Measurements from ENCODE around the gene WDR48. TPM values are rescaled to one million over a fixed set of nuclear protein-coding genes. Genes with fewer than 3 reads are reported as not detected.
A peak's percentile ranks its signal among the peaks of the same experiment; 100 is the strongest.

Gene WDR48
- total RNA-seq, 2 experiments from 2014 or later, result 81.2 to 88.6 TPM

- Histone ChIP-seq H3K27ac (ENCODE audit: low read depth in 1 of 2, low read length in 2 of 2) (no peak overlapping the region), H3K4me3 (ENCODE audit: low read length) (no peak overlapping the region), H3K9me3 (ENCODE audit: control insufficient read depth in 1 of 2, insufficient read depth in 1 of 2, low read length in 2 of 2) (no peaks in the 10 kb centered on the region), H3K4me1 (ENCODE audit: insufficient read depth, low read length) (no peaks in the 10 kb centered on the region), H3K27me3 (ENCODE audit: control insufficient read depth in 1 of 2, insufficient read depth in 2 of 2, low read length in 2 of 2) (no peaks in the 10 kb centered on the region), H3K36me3 (ENCODE audit: insufficient read depth, low read length) (peaks cover 67% of the 10 kb centered on the region)
- Mint-ChIP-seq H3K4me3 (no peak overlapping the region), H3K9me3 (no peaks in the 10 kb centered on the region), H3K27ac (no peak overlapping the region), H3K36me3 (ENCODE audit: low read depth) (peaks cover 90% of the 10 kb centered on the region), H3K27me3 (no peaks in the 10 kb centered on the region), H3K4me1 (ENCODE audit: low read depth) (peaks cover 4% of the 10 kb centered on the region)
- TF ChIP-seq CTCF (IDR thresholded peaks at IDR 0.05), result no peak
- ATAC-seq (ENCODE audit: poor library complexity) (no peak), DNase-seq (no peak)
- POLR2A ChIA-PET, result no interaction called here
- intact Hi-C loops (cut with DNase I, micrococcal nuclease), result no loop called here
- CTCF ChIA-PET, result interaction anchor here (0.7 kb wide), 1 partner anchor 9 kb away, joined by 3 read pairs; no protein-coding TSS in a partner anchor
Measured at GRCh38 chr3:39079530-39079929, 27.7 kb downstream of the WDR48 start.

GRCh38 chr3:39080026-39080425, 28.2 kb downstream of the WDR48 start:
- Mint-ChIP-seq H3K36me3 (ENCODE audit: low read depth) (peaks cover 88% of the 10 kb centered on the region), H3K4me3 (no peak overlapping the region), H3K4me1 (ENCODE audit: low read depth) (peaks cover 4% of the 10 kb centered on the region), H3K27ac (peak overlapping the region; percentile 1), H3K9me3 (no peaks in the 10 kb centered on the region), H3K27me3 (no peaks in the 10 kb centered on the region)
- intact Hi-C loops (cut with DNase I, micrococcal nuclease), result no loop called here
- H3K27ac ChIP-seq (ENCODE audit: low read depth in 1 of 2, low read length in 2 of 2), result no peak overlapping the region
- peaks cover 65% of the 10 kb centered on the region for H3K36me3 ChIP-seq (ENCODE audit: insufficient read depth, low read length)
- ATAC-seq (ENCODE audit: poor library complexity) (no peak), DNase-seq (no peak)
- POLR2A ChIA-PET, result no interaction called here
- H3K4me3 ChIP-seq (ENCODE audit: low read length), result no peak overlapping the region
- no peaks in the 10 kb centered on the region for H3K27me3 ChIP-seq (ENCODE audit: control insufficient read depth in 1 of 2, insufficient read depth in 2 of 2, low read length in 2 of 2)
- CTCF ChIA-PET, result interaction anchor here (0.7 kb wide), 1 partner anchor 9 kb away, joined by 3 read pairs; no protein-coding TSS in a partner anchor
- H3K9me3 ChIP-seq (ENCODE audit: control insufficient read depth in 1 of 2, insufficient read depth in 1 of 2, low read length in 2 of 2), result no peaks in the 10 kb centered on the region
- no peak for TF ChIP-seq CTCF (IDR thresholded peaks at IDR 0.05)
- no peaks in the 10 kb centered on the region for H3K4me1 ChIP-seq (ENCODE audit: insufficient read depth, low read length)

- H3K27me3 Mint-ChIP-seq, result no peaks in the 10 kb centered on the region
- no peaks in the 10 kb centered on the region for H3K27me3 ChIP-seq (ENCODE audit: control insufficient read depth in 1 of 2, insufficient read depth in 2 of 2, low read length in 2 of 2)
- H3K9me3 ChIP-seq (ENCODE audit: control insufficient read depth in 1 of 2, insufficient read depth in 1 of 2, low read length in 2 of 2), result no peaks in the 10 kb centered on the region
- ChIA-PET CTCF (no interaction called here), POLR2A (no interaction called here)
- H3K9me3 Mint-ChIP-seq, result no peaks in the 10 kb centered on the region
- no peak for DNase-seq
- peak overlapping the region; percentile 22 for H3K27ac Mint-ChIP-seq
- no peak overlapping the region for H3K27ac ChIP-seq (ENCODE audit: low read depth in 1 of 2, low read length in 2 of 2)
- no peak overlapping the region for H3K4me3 ChIP-seq (ENCODE audit: low read length)
- no peaks in the 10 kb centered on the region for H3K4me1 ChIP-seq (ENCODE audit: insufficient read depth, low read length)
- ATAC-seq (ENCODE audit: poor library complexity), result no peak
- peaks cover 86% of the 10 kb centered on the region for H3K36me3 Mint-ChIP-seq (ENCODE audit: low read depth)
- H3K36me3 ChIP-seq (ENCODE audit: insufficient read depth, low read length), result peaks cover 64% of the 10 kb centered on the region
- no peak overlapping the region for H3K4me3 Mint-ChIP-seq
- intact Hi-C loops (cut with DNase I, micrococcal nuclease), result no loop called here
- no peak for TF ChIP-seq CTCF (IDR thresholded peaks at IDR 0.05)
- peaks cover 4% of the 10 kb centered on the region for H3K4me1 Mint-ChIP-seq (ENCODE audit: low read depth)
Measured at GRCh38 chr3:39082666-39083313, 31.0 kb downstream of the WDR48 start.

All from CD4-positive, alpha-beta T cell (primary cell).